ENCODE data around the gene HS2ST1.
A peak's percentile ranks its signal among the peaks of the same experiment; 100 is the strongest.

The HS2ST1 gene

DNA sequence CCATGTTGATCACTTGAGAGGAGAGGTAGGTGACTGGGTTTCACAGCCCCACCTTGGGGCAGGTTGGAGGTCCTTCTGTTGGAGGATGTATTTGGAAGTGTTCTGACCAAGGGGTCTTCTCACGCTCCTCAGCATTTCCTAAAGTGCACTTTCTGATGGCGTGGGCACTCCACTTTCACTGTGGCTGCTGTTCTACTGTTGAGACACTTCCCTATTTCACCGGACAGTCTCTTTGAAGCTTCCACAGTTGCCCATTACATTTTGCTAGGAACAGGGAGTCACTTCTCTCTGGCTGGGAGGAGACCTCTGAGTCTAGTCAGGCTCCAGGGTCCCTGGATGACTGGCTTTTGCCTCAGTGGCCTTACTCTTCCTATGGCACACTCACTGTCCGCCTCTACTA lies 234.2 kb downstream of the HS2ST1 start:
- DNase-seq (ENCODE audit: low spot score in 2 of 2): no peak
- Mint-ChIP-seq H3K27ac (ENCODE audit: low read depth) (no peak overlapping the region), H3K4me3 (no peak overlapping the region), H3K4me1 (peaks cover 8% of the 10 kb centered on the region), H3K36me3 (ENCODE audit: insufficient read depth) (no peaks in the 10 kb centered on the region), H3K27me3 (peaks cover 64% of the 10 kb centered on the region), H3K9me3 (no peaks in the 10 kb centered on the region)
- no peak for ATAC-seq (replicated peaks; ENCODE audit: extremely low read depth, poor library complexity, severe bottlenecking)

DNA sequence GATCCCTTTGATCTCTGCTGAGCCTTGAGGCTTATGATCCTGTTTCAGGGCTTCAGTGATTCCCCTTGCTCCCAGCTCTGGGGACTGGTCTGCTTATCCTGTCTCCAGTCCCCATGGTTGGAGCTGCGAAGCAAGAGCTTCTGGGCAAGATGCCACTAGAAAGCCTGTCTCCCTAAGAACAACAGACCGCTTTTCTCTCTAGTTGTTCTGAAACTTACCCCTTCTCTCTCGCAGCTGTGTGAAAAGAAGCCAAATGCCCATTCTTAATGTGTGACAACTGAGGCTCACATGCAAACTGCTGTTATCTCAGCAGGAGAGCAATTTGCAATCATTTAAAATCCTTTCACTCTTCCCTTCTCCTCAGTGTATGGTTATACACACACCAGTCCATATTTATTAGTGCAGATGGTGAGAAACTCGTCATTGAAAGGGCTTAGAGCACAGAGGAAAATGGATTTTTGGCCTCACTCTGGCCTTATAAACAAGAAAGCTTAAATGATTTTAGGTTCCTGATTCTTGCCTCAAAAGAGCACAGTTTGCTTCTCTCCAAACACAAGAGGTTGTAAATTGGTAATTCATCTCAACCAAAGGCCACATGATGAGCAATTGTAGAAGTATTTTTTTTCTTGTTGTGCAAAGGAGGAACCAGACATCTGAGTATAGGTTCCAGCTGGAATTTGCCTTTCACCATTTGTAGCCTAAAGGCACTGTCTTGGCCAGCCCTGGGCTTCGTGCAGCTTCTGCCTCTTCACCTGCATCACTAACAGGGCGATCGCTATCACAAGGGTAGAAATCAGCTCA lies 235.0 kb downstream of the HS2ST1 start:
- Mint-ChIP-seq H3K27ac (ENCODE audit: low read depth) (no peak overlapping the region), H3K27me3 (peaks cover 64% of the 10 kb centered on the region), H3K4me3 (no peak overlapping the region), H3K4me1 (peaks cover 8% of the 10 kb centered on the region), H3K36me3 (ENCODE audit: insufficient read depth) (no peaks in the 10 kb centered on the region), H3K9me3 (no peaks in the 10 kb centered on the region)
- no peak for ATAC-seq (replicated peaks; ENCODE audit: extremely low read depth, poor library complexity, severe bottlenecking)
- DNase-seq (ENCODE audit: low spot score in 2 of 2): no peak

DNA sequence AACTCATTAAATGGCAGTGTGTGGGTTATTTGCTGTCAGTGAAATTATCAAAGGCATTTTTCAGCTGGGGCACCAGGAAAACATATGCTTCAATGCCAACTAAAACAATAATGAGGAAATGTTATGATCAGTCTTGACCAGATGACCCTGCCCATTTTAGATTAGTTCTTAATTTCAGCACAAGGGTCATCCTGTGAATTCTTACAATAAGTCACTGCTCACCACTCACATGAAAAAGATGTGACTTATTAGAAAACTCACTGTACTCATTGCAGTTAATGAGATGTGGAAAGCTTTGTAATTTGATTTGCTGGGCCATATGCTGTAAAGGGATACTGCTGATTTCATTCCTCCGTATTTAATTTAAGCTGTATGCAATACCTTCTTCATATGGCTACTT lies 235.7 kb downstream of the HS2ST1 start:
- ATAC-seq (replicated peaks; ENCODE audit: extremely low read depth, poor library complexity, severe bottlenecking) (no peak), DNase-seq (ENCODE audit: low spot score in 2 of 2) (no peak)
- H3K9me3 Mint-ChIP-seq: no peaks in the 10 kb centered on the region
- no peaks in the 10 kb centered on the region for H3K36me3 Mint-ChIP-seq (ENCODE audit: insufficient read depth)
- peaks cover 8% of the 10 kb centered on the region for H3K4me1 Mint-ChIP-seq
- H3K27ac Mint-ChIP-seq (ENCODE audit: low read depth): no peak overlapping the region
- H3K4me3 Mint-ChIP-seq: no peak overlapping the region
- H3K27me3 Mint-ChIP-seq: peaks cover 64% of the 10 kb centered on the region

- Mint-ChIP-seq H3K27me3 (peaks cover 54% of the 10 kb centered on the region), H3K4me3 (peak overlapping the region; percentile 69), H3K27ac (ENCODE audit: low read depth) (peak overlapping the region; percentile 22), H3K9me3 (no peaks in the 10 kb centered on the region), H3K36me3 (ENCODE audit: insufficient read depth) (no peaks in the 10 kb centered on the region), H3K4me1 (peaks cover 8% of the 10 kb centered on the region)
- no peak for DNase-seq (ENCODE audit: low spot score in 2 of 2)
- ATAC-seq (replicated peaks; ENCODE audit: extremely low read depth, poor library complexity, severe bottlenecking): peak; percentile 24
These were observed 237.3 kb downstream of the HS2ST1 start for GRCh38 chr1:87151500-87152421.

DNA sequence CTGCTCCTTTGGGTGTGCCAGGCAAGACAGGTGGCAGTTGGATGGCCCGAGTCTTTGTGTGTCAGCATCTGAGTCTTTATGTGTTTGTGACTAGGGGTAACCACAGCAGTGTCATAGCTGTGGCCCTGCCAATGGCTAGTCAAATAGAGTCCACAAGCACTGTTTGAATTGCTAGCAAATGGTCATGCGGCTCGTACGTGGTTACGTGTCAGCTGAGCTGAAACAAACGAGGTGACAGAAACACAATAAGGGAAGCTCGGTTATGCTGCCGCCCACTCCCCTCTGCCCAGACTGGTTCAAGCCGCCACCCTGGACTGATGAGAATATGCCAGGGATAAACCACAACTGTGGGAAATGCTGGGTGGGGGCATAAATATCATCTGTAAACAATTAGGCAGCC lies 239.9 kb downstream of the HS2ST1 start:
- DNase-seq (ENCODE audit: low spot score in 2 of 2) (no peak), ATAC-seq (replicated peaks; ENCODE audit: extremely low read depth, poor library complexity, severe bottlenecking) (no peak)
- H3K4me1 Mint-ChIP-seq: peaks cover 8% of the 10 kb centered on the region
- no peaks in the 10 kb centered on the region for H3K36me3 Mint-ChIP-seq (ENCODE audit: insufficient read depth)
- H3K27ac Mint-ChIP-seq (ENCODE audit: low read depth): no peak overlapping the region
- H3K9me3 Mint-ChIP-seq: no peaks in the 10 kb centered on the region
- peaks cover 34% of the 10 kb centered on the region for H3K27me3 Mint-ChIP-seq
- H3K4me3 Mint-ChIP-seq: no peak overlapping the region

DNA sequence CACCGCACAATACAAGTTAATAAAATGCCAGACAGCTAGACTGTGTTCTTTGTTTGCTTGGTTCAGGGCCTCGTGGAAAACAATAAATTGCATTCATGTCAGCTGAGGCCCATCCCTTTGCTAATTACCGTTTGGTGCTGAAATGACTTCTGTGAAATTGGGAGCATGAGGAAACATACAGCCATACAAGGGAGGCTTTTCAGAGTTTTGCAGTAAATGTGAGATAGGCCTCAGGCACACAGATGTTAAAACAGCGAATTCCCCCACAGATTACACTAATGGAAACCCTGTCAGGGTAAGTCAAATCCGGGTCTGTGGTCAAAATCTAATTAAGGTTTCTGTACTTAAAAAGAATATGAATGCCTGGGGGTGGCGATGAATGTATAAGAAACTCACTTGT lies 240.7 kb downstream of the HS2ST1 start:
- Mint-ChIP-seq H3K4me1 (peaks cover 8% of the 10 kb centered on the region), H3K9me3 (no peaks in the 10 kb centered on the region), H3K36me3 (ENCODE audit: insufficient read depth) (no peaks in the 10 kb centered on the region), H3K27me3 (peaks cover 30% of the 10 kb centered on the region), H3K27ac (ENCODE audit: low read depth) (no peak overlapping the region), H3K4me3 (no peak overlapping the region)
- ATAC-seq (replicated peaks; ENCODE audit: extremely low read depth, poor library complexity, severe bottlenecking): no peak
- DNase-seq (ENCODE audit: low spot score in 2 of 2): no peak

DNA sequence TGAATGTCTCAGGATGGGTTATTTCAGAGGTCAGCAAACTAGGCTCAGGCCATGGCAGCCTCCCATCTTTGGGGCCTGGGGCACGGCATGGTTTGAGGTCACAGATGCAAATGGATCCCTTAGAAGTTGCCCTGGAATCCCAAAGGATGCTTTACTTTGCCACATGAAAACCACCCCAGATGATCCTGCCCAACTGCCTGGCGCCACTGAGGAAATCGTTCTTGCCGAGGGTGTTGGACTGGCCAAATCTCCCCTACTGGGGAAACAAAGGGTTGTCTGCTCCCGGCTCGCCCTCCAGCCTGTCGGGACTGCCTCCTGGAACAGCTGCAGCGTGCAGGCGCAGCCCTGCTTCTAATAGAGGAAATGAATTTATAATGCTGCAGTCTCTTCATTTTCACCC lies 241.2 kb downstream of the HS2ST1 start:
- Mint-ChIP-seq H3K4me3 (no peak overlapping the region), H3K4me1 (peaks cover 8% of the 10 kb centered on the region), H3K9me3 (no peaks in the 10 kb centered on the region), H3K36me3 (ENCODE audit: insufficient read depth) (no peaks in the 10 kb centered on the region), H3K27ac (ENCODE audit: low read depth) (no peak overlapping the region), H3K27me3 (peaks cover 26% of the 10 kb centered on the region)
- DNase-seq (ENCODE audit: low spot score in 2 of 2) (no peak), ATAC-seq (replicated peaks; ENCODE audit: extremely low read depth, poor library complexity, severe bottlenecking) (no peak)

- Mint-ChIP-seq H3K27ac (ENCODE audit: low read depth) (no peak overlapping the region), H3K27me3 (peaks cover 22% of the 10 kb centered on the region), H3K36me3 (ENCODE audit: insufficient read depth) (no peaks in the 10 kb centered on the region), H3K9me3 (no peaks in the 10 kb centered on the region), H3K4me1 (peaks cover 8% of the 10 kb centered on the region), H3K4me3 (no peak overlapping the region)
- no peak for ATAC-seq (replicated peaks; ENCODE audit: extremely low read depth, poor library complexity, severe bottlenecking)
- no peak for DNase-seq (ENCODE audit: low spot score in 2 of 2)
These were observed 241.7 kb downstream of the HS2ST1 start for GRCh38 chr1:87156124-87156523.

- no peak overlapping the region for H3K27ac Mint-ChIP-seq (ENCODE audit: low read depth)
- no peak for DNase-seq (ENCODE audit: low spot score in 2 of 2)
- H3K27me3 Mint-ChIP-seq: no peaks in the 10 kb centered on the region
- H3K4me1 Mint-ChIP-seq: no peaks in the 10 kb centered on the region
- no peaks in the 10 kb centered on the region for H3K9me3 Mint-ChIP-seq
- no peaks in the 10 kb centered on the region for H3K36me3 Mint-ChIP-seq (ENCODE audit: insufficient read depth)
- no peak overlapping the region for H3K4me3 Mint-ChIP-seq
- ATAC-seq (replicated peaks; ENCODE audit: extremely low read depth, poor library complexity, severe bottlenecking): no peak
These were observed 245.0 kb downstream of the HS2ST1 start for GRCh38 chr1:87159378-87159915.

Measured in central memory CD8-positive, alpha-beta T cell (primary cell).